WERI-Rb-1 (cell line): Measurements from ENCODE around the gene CRK.
"Not testable (repeated sequence)": the region's sequence is repeated elsewhere in the genome, so short reads cannot be mapped to it uniquely, and the experiment has no call there.

ENCODE experiments used
- DNase-seq: peaks from one replicate; pipeline ENCODE4 v3.0.0-alpha.2; 2020
- H3K27ac ChIP-seq: fragments of 250-450 bp; sonication (Bioruptor Pico); 2 replicates; pipeline ENCODE4 v1.5.1; 2020; ENCODE audit warnings: mild to moderate bottlenecking, moderate library complexity
- H3K27me3 ChIP-seq: fragments of 250-450 bp; sonication (Bioruptor Pico); 2 replicates; pipeline ENCODE4 v1.5.1; 2021; ENCODE audit warnings: mild to moderate bottlenecking, low read depth, moderate library complexity; ENCODE audit not compliant: insufficient read depth, severe bottlenecking
- H3K36me3 ChIP-seq: fragments of 250-450 bp; sonication (Bioruptor Pico); 2 replicates; pipeline ENCODE4 v1.5.1; 2020; ENCODE audit warnings: mild to moderate bottlenecking, moderate library complexity
- H3K4me3 ChIP-seq: 2 replicates; pipeline ENCODE4 v1.5.1; 2011; ENCODE audit warnings: low read depth, mild to moderate bottlenecking, control low read depth, low read length
- H3K9me3 ChIP-seq: fragments of 250-450 bp; sonication (Bioruptor Pico); 2 replicates; pipeline ENCODE4 v1.5.1; 2021; ENCODE audit warnings: mild to moderate bottlenecking, moderate library complexity; ENCODE audit not compliant: severe bottlenecking
- CTCF ChIP-seq: IDR thresholded peaks from 2 replicates; pipeline ENCODE4 v1.5.1; 2011; ENCODE audit warnings: low read depth, mild to moderate bottlenecking, control low read depth, inconsistent platforms, low read length

The CRK gene

DNA sequence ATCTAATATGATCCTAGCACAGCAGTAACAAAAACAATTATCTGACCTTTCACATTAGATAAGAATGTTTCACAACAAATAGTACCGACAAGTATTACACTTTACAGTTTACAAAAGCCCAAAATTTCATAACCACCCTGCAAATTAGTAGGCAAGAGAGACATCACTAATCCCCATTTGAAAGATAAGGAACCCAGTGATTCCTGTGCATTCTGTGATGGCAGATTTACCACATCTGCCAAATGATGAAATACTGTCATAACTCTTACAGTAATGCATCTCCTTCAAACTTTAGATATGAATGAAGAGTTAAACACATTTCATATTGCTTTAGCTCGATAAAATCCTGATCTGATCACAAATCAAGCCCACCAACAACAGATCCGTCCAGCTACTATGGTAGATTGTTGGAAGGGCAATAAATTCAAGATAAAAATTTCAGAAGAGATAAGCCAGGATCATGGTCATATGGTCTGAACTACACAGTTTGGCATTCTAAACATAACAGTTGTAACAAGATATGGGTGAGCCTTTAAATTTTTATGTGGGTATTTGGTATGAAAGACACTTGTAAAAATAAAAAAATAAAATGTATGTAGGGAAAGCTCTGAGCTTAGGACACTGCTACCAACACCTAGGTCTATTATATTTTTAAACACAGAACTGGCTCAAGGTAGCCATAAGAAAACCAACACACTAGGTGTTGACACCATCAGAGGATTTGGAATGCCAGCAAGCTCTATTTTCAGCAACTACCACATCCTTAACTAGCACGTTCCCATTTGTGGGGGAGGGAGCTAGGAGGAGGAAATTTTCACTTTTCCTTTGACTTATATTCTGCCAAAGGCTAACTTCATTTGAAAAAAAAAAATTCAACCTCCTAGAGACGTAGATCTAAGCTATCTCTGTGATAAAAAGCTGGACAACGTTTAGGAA is 65.3 kb downstream of the CRK start:
- Histone ChIP-seq H3K9me3 (no peaks in the 10 kb centered on the region), H3K27me3 (no peaks in the 10 kb centered on the region), H3K36me3 (peaks cover 75% of the 10 kb centered on the region), H3K27ac (no peak overlapping the region), H3K4me3 (no peak overlapping the region)
- no peak for TF ChIP-seq CTCF
- DNase-seq: no peak

- H3K36me3 ChIP-seq: peaks cover 71% of the 10 kb centered on the region
- not testable (repeated sequence) for H3K27me3 ChIP-seq, H3K27ac ChIP-seq, DNase-seq, H3K9me3 ChIP-seq, H3K4me3 ChIP-seq
Observed at GRCh38 chr17:1387490-1388227, 68.4 kb downstream of the CRK start.

- peaks cover 64% of the 10 kb centered on the region for H3K36me3 ChIP-seq
- H3K9me3 ChIP-seq, H3K4me3 ChIP-seq, DNase-seq, H3K27me3 ChIP-seq, H3K27ac ChIP-seq: not testable (repeated sequence)
Observed at GRCh38 chr17:1386675-1387190, 69.3 kb downstream of the CRK start.

GRCh38 chr17:1386265-1386664 is 69.8 kb downstream of the CRK start:
- Histone ChIP-seq H3K9me3 (no peaks in the 10 kb centered on the region), H3K27ac (no peak overlapping the region), H3K4me3 (no peak overlapping the region), H3K27me3 (no peaks in the 10 kb centered on the region), H3K36me3 (peaks cover 62% of the 10 kb centered on the region)
- no peak for TF ChIP-seq CTCF
- DNase-seq: no peak

DNA sequence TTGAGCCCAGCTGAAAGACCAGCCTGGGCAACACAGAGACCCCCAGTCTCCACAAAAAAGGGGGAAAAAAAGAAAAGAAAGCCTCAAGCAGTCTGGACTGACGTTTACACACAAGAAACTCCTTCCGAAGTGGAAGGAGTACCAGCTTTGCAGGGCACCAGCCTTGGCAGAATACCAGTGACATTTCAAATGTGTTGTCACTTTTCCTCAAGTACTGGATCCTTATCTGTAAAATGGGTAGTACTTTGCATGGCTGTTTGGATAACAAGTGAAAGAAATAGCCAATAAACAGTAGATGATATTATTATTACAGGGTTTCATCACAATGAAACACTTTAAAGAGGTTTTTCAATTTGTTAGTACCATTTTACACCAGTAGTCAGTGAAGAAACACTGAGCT is 70.2 kb downstream of the CRK start:
- no peak for TF ChIP-seq CTCF
- no peak for DNase-seq
- Histone ChIP-seq H3K36me3 (peaks cover 60% of the 10 kb centered on the region), H3K27ac (no peak overlapping the region), H3K9me3 (no peaks in the 10 kb centered on the region), H3K27me3 (no peaks in the 10 kb centered on the region), H3K4me3 (no peak overlapping the region)

DNA sequence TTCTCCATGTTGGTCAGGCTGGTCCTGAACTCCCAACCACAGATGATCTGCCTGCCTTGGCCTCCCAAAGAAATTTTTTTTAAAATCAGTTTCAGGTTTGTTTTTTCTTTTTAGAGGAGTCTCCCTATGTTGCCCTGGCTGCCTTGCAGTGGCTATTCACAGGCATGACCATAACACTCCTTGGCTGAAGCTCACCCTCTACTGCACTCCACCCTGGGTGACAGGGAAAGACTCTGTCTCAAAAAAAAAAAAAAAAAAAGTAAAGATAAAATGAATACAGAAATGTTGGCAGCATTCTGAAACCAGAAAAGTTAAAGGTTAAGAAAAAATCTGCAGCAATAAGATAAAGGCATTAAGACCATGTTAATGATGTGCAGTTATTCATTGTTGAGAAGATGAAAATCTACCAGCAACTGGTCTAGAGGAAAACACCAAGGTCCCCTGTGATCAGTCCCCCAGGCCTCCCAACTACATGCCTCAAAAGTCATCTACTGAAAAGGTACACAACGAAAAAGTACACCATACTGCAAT is 71.1 kb downstream of the CRK start:
- Histone ChIP-seq H3K36me3 (peaks cover 58% of the 10 kb centered on the region), H3K9me3 (no peaks in the 10 kb centered on the region), H3K27me3 (no peaks in the 10 kb centered on the region), H3K27ac (no peak overlapping the region), H3K4me3 (no peak overlapping the region)
- no peak for DNase-seq
- TF ChIP-seq CTCF: no peak
